H4 (cell line): ENCODE data around the gene RNU1-1. TPM values are rescaled to one million over a fixed set of nuclear protein-coding genes. Genes with fewer than 3 reads are reported as not detected.
A peak's percentile ranks its signal among the peaks of the same experiment; 100 is the strongest.
"Not testable (repeated sequence)": the region's sequence is repeated elsewhere in the genome, so short reads cannot be mapped to it uniquely, and the experiment has no call there.

Experiments used
- DNase-seq: peaks from one replicate; pipeline ENCODE4 v3.0.0-alpha.2; 2015; ENCODE audit warnings: low spot score
- total RNA-seq: library from RNA; depleted of rRNA; stranded (reverse); fragments of >200 nt; shearing (Covaris generic); gene quantifications from 2 replicates; pipeline ENCODE4 v1.2.3, GENCODE V29; 2014

The RNU1-1 gene
- total RNA-seq, 1 experiment from 2014 or later, result not detected

GRCh38 chr1:16521679-16522078, 7.6 kb upstream of the RNU1-1 start:
- DNase-seq, result not testable (repeated sequence)

GRCh38 chr1:16521288-16521583, 7.2 kb upstream of the RNU1-1 start:
- DNase-seq, result no peak

GRCh38 chr1:16520435-16521287, 6.6 kb upstream of the RNU1-1 start:
- not testable (repeated sequence) for DNase-seq

GRCh38 chr1:16519255-16519951, 5.3 kb upstream of the RNU1-1 start:
- not testable (repeated sequence) for DNase-seq

GRCh38 chr1:16518913-16519254, 4.8 kb upstream of the RNU1-1 start:
- not testable (repeated sequence) for DNase-seq

GRCh38 chr1:16516694-16517410, 2.8 kb upstream of the RNU1-1 start:
- not testable (repeated sequence) for DNase-seq

- peak; percentile 96 for DNase-seq
Observed at GRCh38 chr1:16513412-16514106, 526 bp downstream of the RNU1-1 start.

- not testable (repeated sequence) for DNase-seq
Observed at GRCh38 chr1:16512624-16513411, 1.3 kb downstream of the RNU1-1 start.

- not testable (repeated sequence) for DNase-seq
Observed at GRCh38 chr1:16511926-16512325, 2.2 kb downstream of the RNU1-1 start.

- not testable (repeated sequence) for DNase-seq
Observed at GRCh38 chr1:16508861-16509445, 5.1 kb downstream of the RNU1-1 start.

- DNase-seq, result not testable (repeated sequence)
Observed at GRCh38 chr1:16506364-16507136, 7.5 kb downstream of the RNU1-1 start.

- DNase-seq, result not testable (repeated sequence)
Observed at GRCh38 chr1:16505870-16506269, 8.2 kb downstream of the RNU1-1 start.

- no peak for DNase-seq
Observed at GRCh38 chr1:16503494-16503893, 10.6 kb downstream of the RNU1-1 start.

GRCh38 chr1:16501446-16501845, 12.6 kb downstream of the RNU1-1 start:
- not testable (repeated sequence) for DNase-seq

- not testable (repeated sequence) for DNase-seq
Observed at GRCh38 chr1:16500975-16501374, 13.1 kb downstream of the RNU1-1 start.

- not testable (repeated sequence) for DNase-seq
Observed at GRCh38 chr1:16500466-16500865, 13.6 kb downstream of the RNU1-1 start.

GRCh38 chr1:16498573-16499413, 15.3 kb downstream of the RNU1-1 start:
- peak; percentile 72 for DNase-seq

GRCh38 chr1:16498047-16498446, 16.0 kb downstream of the RNU1-1 start:
- DNase-seq, result not testable (repeated sequence)

GRCh38 chr1:16497474-16497904, 16.6 kb downstream of the RNU1-1 start:
- not testable (repeated sequence) for DNase-seq
